Measurements from ENCODE around the gene POMC. TPM values are rescaled to one million over a fixed set of nuclear protein-coding genes. Genes with fewer than 3 reads are reported as not detected.
"Not testable (repeated sequence)": the region's sequence is repeated elsewhere in the genome, so short reads cannot be mapped to it uniquely, and the experiment has no call there.

POMC gene
- total and polyA plus RNA-seq, 2 donors, result 1.5 to 4.1 TPM

DNA sequence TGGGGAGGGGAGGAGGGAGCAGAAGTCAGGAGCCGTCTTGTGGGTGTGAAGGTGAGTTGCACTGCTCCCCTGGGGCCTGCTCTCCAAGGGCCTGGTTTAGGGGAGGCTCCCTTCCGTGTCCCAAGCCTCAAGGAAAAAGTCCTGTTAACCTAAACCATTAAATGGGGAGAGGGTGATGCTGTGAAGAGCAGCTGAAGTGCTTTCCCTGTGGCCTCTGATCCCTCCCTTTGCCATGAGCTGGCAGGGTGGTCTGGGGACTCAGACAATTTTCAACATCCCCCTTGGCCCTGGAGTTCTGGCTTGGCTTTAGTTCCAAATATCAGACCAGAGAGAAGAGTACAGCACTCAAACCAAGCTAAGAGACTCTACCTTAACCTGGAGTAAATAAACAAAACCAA is 692 bp upstream of the POMC start:
- Histone ChIP-seq H3K4me3 (ENCODE audit: low read depth, low read length) (no peak overlapping the region), H3K27ac (ENCODE audit: low read depth) (no peak overlapping the region), H3K4me1 (ENCODE audit: insufficient read depth) (no peaks in the 10 kb centered on the region), H3K36me3 (ENCODE audit: insufficient read depth) (no peaks in the 10 kb centered on the region)
- 68% methylated on average over 2 of the region's 2 CpGs for WGBS
- no peak for DNase-seq (ENCODE audit: extremely low spot score)

DNA sequence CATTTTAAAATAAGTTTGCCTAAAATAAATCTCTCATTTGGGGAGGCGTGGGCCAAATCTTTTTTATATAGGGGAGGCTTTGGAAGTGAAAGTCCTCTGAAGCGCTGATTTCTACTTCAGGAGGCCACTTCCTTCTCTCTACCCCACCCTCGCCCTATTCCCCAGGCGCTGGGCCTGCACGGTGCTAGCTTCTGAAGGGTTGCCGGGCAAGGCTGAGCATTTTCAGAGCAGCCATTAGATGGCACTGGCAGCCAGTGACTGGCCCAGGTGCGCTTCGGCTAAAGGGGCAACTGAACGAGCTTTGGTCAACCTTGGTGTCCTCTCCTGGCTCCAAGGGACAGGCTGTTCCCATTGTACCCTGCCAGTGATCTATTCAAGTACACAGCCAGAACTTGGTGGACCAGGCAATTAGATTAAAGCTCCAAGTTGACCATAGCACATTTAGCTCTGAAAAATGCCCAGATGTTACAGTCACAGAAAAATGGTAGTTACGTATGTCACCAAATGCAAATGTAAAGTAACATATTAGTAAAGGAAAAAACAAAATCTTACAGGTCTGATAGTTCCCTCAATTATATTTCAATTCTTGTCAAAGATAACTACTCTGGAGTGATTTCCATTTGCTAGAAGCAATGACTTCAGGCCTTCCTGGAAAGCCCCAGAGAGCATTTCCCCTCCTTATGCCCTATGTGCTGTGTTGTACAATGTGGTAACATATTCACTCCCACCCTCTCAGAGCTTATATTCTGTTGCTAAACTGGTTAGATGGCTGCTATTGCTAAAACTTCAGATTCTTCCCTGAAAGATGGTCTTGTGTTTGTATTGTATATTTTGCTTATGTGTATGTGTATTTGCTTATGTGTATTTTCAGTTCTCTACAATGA is 2.1 kb downstream of the POMC start:
- Histone ChIP-seq H3K4me3 (ENCODE audit: low read depth, low read length) (no peak overlapping the region), H3K27ac (ENCODE audit: low read depth) (no peak overlapping the region), H3K4me1 (ENCODE audit: insufficient read depth) (no peaks in the 10 kb centered on the region), H3K36me3 (ENCODE audit: insufficient read depth) (no peaks in the 10 kb centered on the region)
- DNase-seq (ENCODE audit: extremely low spot score), result no peak
- 69% methylated on average over 10 of the region's 10 CpGs for WGBS

GRCh38 chr2:25164561-25164960 is 3.8 kb downstream of the POMC start:
- Histone ChIP-seq H3K4me1 (ENCODE audit: insufficient read depth) (no peaks in the 10 kb centered on the region), H3K4me3 (ENCODE audit: low read depth, low read length) (no peak overlapping the region), H3K36me3 (ENCODE audit: insufficient read depth) (no peaks in the 10 kb centered on the region), H3K27ac (ENCODE audit: low read depth) (no peak overlapping the region)
- no peak for DNase-seq (ENCODE audit: extremely low spot score)
- WGBS, result 58% methylated on average over 8 of the region's 8 CpGs

DNA sequence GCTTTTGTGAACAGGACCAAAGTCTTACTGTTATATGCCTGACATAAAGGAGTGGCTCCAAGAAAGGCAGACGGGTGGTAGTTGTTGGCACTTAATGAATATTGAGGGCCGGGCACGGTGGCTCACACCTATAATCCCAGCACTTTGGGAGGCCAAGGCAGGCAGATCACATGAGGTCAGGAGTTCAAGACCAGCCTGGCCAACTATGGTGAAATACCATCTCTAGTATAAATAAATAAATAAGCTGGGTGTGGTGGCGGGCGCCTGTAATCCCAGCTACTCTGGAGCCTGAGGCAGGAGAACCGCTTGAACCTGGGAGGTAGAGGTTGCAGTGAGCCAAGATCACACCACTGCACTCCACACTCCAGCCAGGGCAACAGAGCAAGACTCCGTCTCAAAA is 6.3 kb downstream of the POMC start:
- not testable (repeated sequence) for H3K27ac ChIP-seq (ENCODE audit: low read depth); DNase-seq (ENCODE audit: extremely low spot score); H3K4me3 ChIP-seq (ENCODE audit: low read depth, low read length); H3K36me3 ChIP-seq (ENCODE audit: insufficient read depth); H3K4me1 ChIP-seq (ENCODE audit: insufficient read depth)
- WGBS, result 96% methylated on average over 7 of the region's 7 CpGs

DNA sequence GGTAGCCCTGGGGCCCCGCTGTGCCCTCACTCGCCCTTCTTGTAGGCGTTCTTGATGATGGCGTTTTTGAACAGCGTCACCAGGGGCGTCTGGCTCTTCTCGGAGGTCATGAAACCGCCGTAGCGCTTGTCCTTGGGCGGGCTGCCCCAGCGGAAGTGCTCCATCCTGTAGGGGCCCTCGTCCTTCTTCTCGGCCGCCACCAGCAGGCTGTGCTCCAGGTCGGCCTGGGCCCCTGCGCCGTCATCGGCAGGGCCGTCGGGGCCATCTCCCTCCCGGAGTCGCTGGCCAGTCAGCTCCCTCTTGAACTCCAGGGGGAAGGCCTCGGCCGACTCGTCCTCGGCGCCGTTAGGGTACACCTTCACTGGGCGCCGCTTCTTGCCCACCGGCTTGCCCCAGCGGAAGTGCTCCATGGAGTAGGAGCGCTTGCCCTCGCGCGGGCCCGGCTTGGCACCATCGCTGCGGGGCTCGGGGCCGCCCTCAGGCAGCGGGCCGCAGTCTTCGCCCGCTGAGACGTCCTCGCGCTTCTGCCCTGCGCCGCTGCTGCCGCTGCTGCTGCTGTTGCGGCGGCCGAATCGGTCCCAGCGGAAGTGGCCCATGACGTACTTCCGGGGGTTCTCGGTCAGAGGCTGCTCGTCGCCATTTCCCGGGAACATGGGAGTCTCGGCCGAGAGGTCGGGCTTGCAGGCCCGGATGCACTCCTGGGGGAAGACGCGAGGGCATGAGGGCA is 7.2 kb downstream of the POMC start:
- WGBS, result 53% methylated on average over 69 of the region's 69 CpGs
- H3K4me3 ChIP-seq (ENCODE audit: low read depth, low read length), result peak overlapping the region; percentile 40
- no peaks in the 10 kb centered on the region for H3K36me3 ChIP-seq (ENCODE audit: insufficient read depth)
- H3K27ac ChIP-seq (ENCODE audit: low read depth), result no peak overlapping the region
- no peaks in the 10 kb centered on the region for H3K4me1 ChIP-seq (ENCODE audit: insufficient read depth)
- no peak for DNase-seq (ENCODE audit: extremely low spot score)

- H3K27ac ChIP-seq (ENCODE audit: low read depth), result no peak overlapping the region
- H3K4me3 ChIP-seq (ENCODE audit: low read depth, low read length), result no peak overlapping the region
- no peak for DNase-seq (ENCODE audit: extremely low spot score)
- H3K36me3 ChIP-seq (ENCODE audit: insufficient read depth), result no peaks in the 10 kb centered on the region
- WGBS, result 91% methylated on average over 10 of the region's 10 CpGs
- H3K4me1 ChIP-seq (ENCODE audit: insufficient read depth), result no peaks in the 10 kb centered on the region
Measured at GRCh38 chr2:25160376-25160775, 8.0 kb downstream of the POMC start.

DNA sequence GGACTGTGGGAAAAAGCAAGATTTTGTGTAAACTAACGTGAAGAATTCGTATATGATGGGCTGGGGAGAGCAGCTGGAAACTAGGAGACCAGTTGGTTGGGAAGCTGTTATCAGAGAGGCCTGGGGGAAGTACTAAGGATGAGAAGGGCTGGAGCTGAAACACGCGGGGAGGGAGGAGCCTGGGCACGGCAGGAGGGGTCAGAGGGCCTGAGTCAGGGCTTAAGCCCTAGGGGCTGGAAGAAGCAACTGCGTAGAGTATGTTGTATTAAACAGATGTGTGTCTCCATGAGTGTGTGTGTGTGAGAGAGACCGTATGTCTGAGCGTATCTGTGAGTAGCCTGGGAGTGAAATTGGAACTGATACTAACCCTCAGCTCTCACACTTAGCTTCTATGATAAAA is 8.4 kb downstream of the POMC start:
- WGBS, result 48% methylated on average over 8 of the region's 8 CpGs
- Histone ChIP-seq H3K27ac (ENCODE audit: low read depth) (no peak overlapping the region), H3K4me1 (ENCODE audit: insufficient read depth) (no peaks in the 10 kb centered on the region), H3K4me3 (ENCODE audit: low read depth, low read length) (no peak overlapping the region), H3K36me3 (ENCODE audit: insufficient read depth) (no peaks in the 10 kb centered on the region)
- DNase-seq (ENCODE audit: extremely low spot score), result no peak

GRCh38 chr2:25158096-25158852 is 10.1 kb downstream of the POMC start:
- 96% methylated on average over 11 of the region's 11 CpGs for WGBS
- DNase-seq (ENCODE audit: extremely low spot score), result no peak
- H3K36me3 ChIP-seq (ENCODE audit: insufficient read depth), result no peaks in the 10 kb centered on the region
- H3K4me1 ChIP-seq (ENCODE audit: insufficient read depth), result no peaks in the 10 kb centered on the region
- no peak overlapping the region for H3K27ac ChIP-seq (ENCODE audit: low read depth)
- no peak overlapping the region for H3K4me3 ChIP-seq (ENCODE audit: low read depth, low read length)

GRCh38 chr2:25155401-25155800 is 13.0 kb downstream of the POMC start:
- WGBS, result 92% methylated on average over 10 of the region's 10 CpGs
- Histone ChIP-seq H3K36me3 (ENCODE audit: insufficient read depth) (no peaks in the 10 kb centered on the region), H3K27ac (ENCODE audit: low read depth) (no peak overlapping the region), H3K4me1 (ENCODE audit: insufficient read depth) (no peaks in the 10 kb centered on the region), H3K4me3 (ENCODE audit: low read depth, low read length) (no peak overlapping the region)
- no peak for DNase-seq (ENCODE audit: extremely low spot score)

DNA sequence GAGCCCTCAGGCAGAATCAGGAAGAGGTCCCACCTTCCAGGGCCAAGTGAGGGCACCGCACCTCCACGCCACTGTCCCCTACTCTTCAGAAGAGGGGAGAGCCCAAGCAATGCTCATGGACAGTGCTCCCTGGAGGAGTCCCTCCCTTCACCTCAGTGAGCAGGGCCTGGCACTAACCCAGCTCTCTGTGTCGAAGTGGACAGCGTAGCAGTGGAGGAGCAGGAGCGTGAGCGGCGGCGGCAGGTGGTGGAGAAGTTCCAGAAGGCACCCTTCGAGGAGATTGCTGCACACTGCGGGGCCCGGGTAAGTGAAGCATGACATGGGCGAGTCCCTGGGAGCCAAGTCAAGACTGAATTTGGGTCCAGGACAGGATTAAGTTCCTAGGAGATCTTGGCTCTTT is 16.7 kb downstream of the POMC start:
- no peaks in the 10 kb centered on the region for H3K4me1 ChIP-seq (ENCODE audit: insufficient read depth)
- H3K27ac ChIP-seq (ENCODE audit: low read depth), result no peak overlapping the region
- H3K36me3 ChIP-seq (ENCODE audit: insufficient read depth), result no peaks in the 10 kb centered on the region
- 74% methylated on average over 12 of the region's 12 CpGs for WGBS
- DNase-seq (ENCODE audit: extremely low spot score), result no peak
- H3K4me3 ChIP-seq (ENCODE audit: low read depth, low read length), result no peak overlapping the region

DNA sequence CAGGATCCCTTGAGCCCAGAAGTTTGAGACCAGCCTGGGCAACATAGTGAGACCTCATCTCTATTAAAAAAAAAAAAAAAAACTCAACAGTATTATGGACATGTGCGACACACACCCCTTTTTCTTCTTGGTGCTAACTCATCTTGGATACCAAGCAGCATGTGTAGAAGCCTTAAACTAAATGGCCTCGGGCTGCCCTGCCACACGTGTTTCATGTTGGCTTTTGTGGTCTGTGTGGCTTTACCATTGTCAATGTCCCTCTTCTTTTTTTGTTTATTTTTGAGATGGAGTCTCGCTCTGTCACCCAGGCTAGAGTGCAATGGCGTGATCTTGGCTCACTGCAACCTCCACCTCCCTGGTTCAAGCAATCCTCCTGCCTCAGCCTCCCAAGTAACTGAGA is 17.4 kb downstream of the POMC start:
- H3K36me3 ChIP-seq (ENCODE audit: insufficient read depth); H3K4me1 ChIP-seq (ENCODE audit: insufficient read depth); DNase-seq (ENCODE audit: extremely low spot score); H3K4me3 ChIP-seq (ENCODE audit: low read depth, low read length); H3K27ac ChIP-seq (ENCODE audit: low read depth): not testable (repeated sequence)
- 92% methylated on average over 5 of the region's 5 CpGs for WGBS

GRCh38 chr2:25149646-25150045 is 18.7 kb downstream of the POMC start:
- Histone ChIP-seq H3K4me1 (ENCODE audit: insufficient read depth) (no peaks in the 10 kb centered on the region), H3K36me3 (ENCODE audit: insufficient read depth) (no peaks in the 10 kb centered on the region), H3K27ac (ENCODE audit: low read depth) (no peak overlapping the region), H3K4me3 (ENCODE audit: low read depth, low read length) (no peak overlapping the region)
- WGBS, result 94% methylated on average over 6 of the region's 6 CpGs
- no peak for DNase-seq (ENCODE audit: extremely low spot score)

GRCh38 chr2:25146896-25147295 is 21.5 kb downstream of the POMC start:
- H3K4me3 ChIP-seq (ENCODE audit: low read depth, low read length), result no peak overlapping the region
- no peaks in the 10 kb centered on the region for H3K4me1 ChIP-seq (ENCODE audit: insufficient read depth)
- no peaks in the 10 kb centered on the region for H3K36me3 ChIP-seq (ENCODE audit: insufficient read depth)
- H3K27ac ChIP-seq (ENCODE audit: low read depth), result no peak overlapping the region
- 95% methylated on average over 10 of the region's 10 CpGs for WGBS
- DNase-seq (ENCODE audit: extremely low spot score), result no peak
